H1 (cell line): Measurements from ENCODE around the gene BRSK2. TPM values are rescaled to one million over a fixed set of nuclear protein-coding genes. Genes with fewer than 3 reads are reported as not detected.

Source experiments
- CTCF ChIA-PET: fragments of 300-600 bp; sonication (Branson Sonifier 250); formaldehyde crosslinking; loops from one replicate; lab custom pipeline; 2021; ENCODE audit not compliant: partially characterized antibody; lab: Charles Lee
- POLR2A ChIA-PET: fragments of 300-600 bp; sonication (Branson Sonifier 250); formaldehyde crosslinking; loops from one replicate; lab custom pipeline; 2021; ENCODE audit warnings: inconsistent platforms; ENCODE audit not compliant: partially characterized antibody; lab: Charles Lee
- DNase-seq, 2 experiments: peaks; one replicate each; pipeline versions ENCODE4 v3.0.0 to v3.0.0-alpha.2; 2010 to 2022; ENCODE audit warnings: low spot score in 2 of 2, low read depth in 1 of 2, mixed read lengths in 1 of 2
- FAIRE-seq: peaks from 2 replicates; lab custom pipeline; 2011; peaks lifted over from hg19 to GRCh38; lab: Jason Lieb, UNC
- H2AFZ ChIP-seq: 2 replicates; pipeline ENCODE4 v1.8.1; 2012; ENCODE audit warnings: low read length, inconsistent platforms
- H2AK5ac ChIP-seq: 2 replicates; pipeline ENCODE4 v1.6.1; 2013; ENCODE audit warnings: low read depth, low read length
- H2BK120ac ChIP-seq: replicated peaks from 2 replicates; pipeline ENCODE3; 2013; ENCODE audit warnings: low read depth, low read length, inconsistent platforms
- H2BK12ac ChIP-seq: 2 replicates; pipeline ENCODE4 v1.6.1; 2013; ENCODE audit warnings: low read depth, low read length
- H2BK15ac ChIP-seq: 2 replicates; pipeline ENCODE4 v1.6.1; 2013; ENCODE audit warnings: low read length
- H2BK20ac ChIP-seq: 2 replicates; pipeline ENCODE4 v1.6.1; 2013; ENCODE audit warnings: low read length
- H2BK5ac ChIP-seq: 2 replicates; pipeline ENCODE4 v1.6.1; 2013; ENCODE audit warnings: low read depth, low read length
- H3K14ac ChIP-seq: 2 replicates; pipeline ENCODE4 v1.6.1; 2013; ENCODE audit warnings: inconsistent platforms; ENCODE audit not compliant: insufficient read length
- H3K18ac ChIP-seq: 2 replicates; pipeline ENCODE4 v1.6.1; 2013; ENCODE audit warnings: low read length; ENCODE audit errors: extremely low read depth
- H3K23ac ChIP-seq: 2 replicates; pipeline ENCODE4 v1.6.1; 2013; ENCODE audit warnings: inconsistent platforms; ENCODE audit not compliant: insufficient read length
- H3K23me2 ChIP-seq: 2 replicates; pipeline ENCODE4 v1.6.1; 2013; ENCODE audit warnings: low read depth, low read length
- H3K27ac ChIP-seq: 2 replicates; pipeline ENCODE4 v1.6.1; 2011; ENCODE audit warnings: low read depth, low read length, inconsistent platforms
- H3K27me3 ChIP-seq, 4 experiments: replicated peaks in 1 of 4; 1 replicate in 1 of 4; 2 replicates in 3 of 4; pipeline versions ENCODE4 v1.6.1 to v1.8.1; 2011 to 2013; ENCODE audit warnings: low read length in 3 of 4, mild to moderate bottlenecking in 3 of 4, inconsistent platforms in 2 of 4, mixed read lengths in 2 of 4, moderate library complexity in 1 of 4; ENCODE audit not compliant: control insufficient read depth in 3 of 4, insufficient read depth in 3 of 4; ENCODE audit errors: extremely low read depth in 1 of 4
- H3K36me3 ChIP-seq, 4 experiments: 2 replicates each; pipeline versions ENCODE4 v1.6.1 to v1.8.1; 2011 to 2013; ENCODE audit warnings: mild to moderate bottlenecking in 4 of 4, low read length in 3 of 4, moderate library complexity in 2 of 4, control low read depth in 1 of 4, inconsistent platforms in 1 of 4; ENCODE audit not compliant: insufficient read depth in 4 of 4, control insufficient read depth in 2 of 4
- H3K4ac ChIP-seq: replicated peaks from 2 replicates; pipeline ENCODE3; 2013; ENCODE audit warnings: low read length, low read depth, mixed read lengths, inconsistent platforms; ENCODE audit not compliant: insufficient read length
- H3K4me1 ChIP-seq, 4 experiments: replicated peaks in 1 of 4; 1 replicate in 1 of 4; 2 replicates in 3 of 4; pipeline versions ENCODE4 v1.6.1 to v1.8.1; 2011 to 2013; ENCODE audit warnings: low read length in 3 of 4, inconsistent platforms in 2 of 4, mixed read lengths in 1 of 4; ENCODE audit not compliant: insufficient read depth in 4 of 4, control insufficient read depth in 3 of 4
- H3K4me2 ChIP-seq, 2 experiments: 2 replicates each; pipeline versions ENCODE4 v1.6.1 to v1.8.1; 2011 to 2013; ENCODE audit warnings: low read depth in 2 of 2, low read length in 2 of 2, control low read depth in 1 of 2, inconsistent platforms in 1 of 2, mild to moderate bottlenecking in 1 of 2; ENCODE audit not compliant: insufficient read depth in 1 of 2
- H3K4me3 ChIP-seq, 4 experiments: fragments of 200-600, 300-600 bp in 1 of 4; sonication (generic), shearing (Covaris generic), sonication (Bioruptor Twin) in 1 of 4; 2 replicates each; pipeline versions ENCODE4 v1.5.1 to v1.8.1; 2011 to 2016; ENCODE audit warnings: low read length in 4 of 4, low read depth in 3 of 4, control low read depth in 2 of 4, inconsistent platforms in 2 of 4, mild to moderate bottlenecking in 2 of 4, mixed read lengths in 1 of 4, moderate library complexity in 1 of 4; ENCODE audit not compliant: insufficient read depth in 2 of 4; ENCODE audit errors: extremely low read depth in 1 of 4
- H3K56ac ChIP-seq: replicated peaks from 2 replicates; pipeline ENCODE3; 2013; ENCODE audit warnings: low read depth, mild to moderate bottlenecking, mixed read lengths, low read length, inconsistent platforms; ENCODE audit not compliant: insufficient read length
- H3K79me1 ChIP-seq: 2 replicates; pipeline ENCODE4 v1.6.1; 2013; ENCODE audit warnings: low read depth, low read length, control low read depth
- H3K79me2 ChIP-seq, 2 experiments: 2 replicates each; pipeline versions ENCODE4 v1.6.1 to v1.8.1; 2012 to 2013; ENCODE audit warnings: low read length in 2 of 2, mild to moderate bottlenecking in 2 of 2, inconsistent platforms in 1 of 2; ENCODE audit not compliant: insufficient read depth in 2 of 2, control insufficient read depth in 1 of 2
- H3K9ac ChIP-seq, 4 experiments: replicated peaks in 1 of 4; 1 replicate in 1 of 4; 2 replicates in 3 of 4; pipeline versions ENCODE4 v1.6.1 to v1.8.1; 2011 to 2013; ENCODE audit warnings: low read depth in 3 of 4, low read length in 3 of 4, control low read depth in 2 of 4, mild to moderate bottlenecking in 2 of 4, moderate library complexity in 2 of 4, inconsistent platforms in 1 of 4; ENCODE audit errors: extremely low read depth in 1 of 4
- H3K9me3 ChIP-seq, 2 experiments: 2 replicates each; pipeline versions ENCODE4 v1.6.1 to v1.8.1; 2012 to 2013; ENCODE audit warnings: mild to moderate bottlenecking in 2 of 2, moderate library complexity in 2 of 2, control low read depth in 1 of 2, inconsistent platforms in 1 of 2, low read depth in 1 of 2, low read length in 1 of 2, mixed read lengths in 1 of 2; ENCODE audit not compliant: insufficient read depth in 2 of 2
- H4K20me1 ChIP-seq, 2 experiments: replicated peaks in 1 of 2; 2 replicates each; pipeline versions ENCODE3 to v1.8.1; 2011 to 2013; ENCODE audit warnings: inconsistent platforms in 2 of 2, low read length in 2 of 2, mild to moderate bottlenecking in 1 of 2; ENCODE audit not compliant: insufficient read depth in 2 of 2, control insufficient read depth in 1 of 2
- H4K5ac ChIP-seq: 2 replicates; pipeline ENCODE4 v1.6.1; 2013; ENCODE audit warnings: low read length, low read depth, mixed read lengths, inconsistent platforms; ENCODE audit not compliant: insufficient read length
- H4K8ac ChIP-seq: 2 replicates; pipeline ENCODE4 v1.8.0; 2013; ENCODE audit warnings: mild to moderate bottlenecking, moderate library complexity, low read length, inconsistent platforms; ENCODE audit not compliant: insufficient read depth; ENCODE audit errors: extremely low read depth
- H4K91ac ChIP-seq: replicated peaks from 2 replicates; pipeline ENCODE3; 2013; ENCODE audit warnings: low read length, mixed read lengths, inconsistent platforms; ENCODE audit not compliant: insufficient read length
- KDM5A ChIP-seq: fragments of 200-600 bp; IDR thresholded peaks from 2 replicates; pipeline ENCODE4 v1.7.1; 2012; ENCODE audit warnings: mild to moderate bottlenecking, low read length, inconsistent platforms, mixed read lengths
- RBBP5 ChIP-seq: IDR thresholded peaks from 2 replicates; pipeline ENCODE4 v1.7.1; 2012; ENCODE audit warnings: low read depth, mild to moderate bottlenecking, inconsistent platforms, low read length, moderate library complexity, borderline replicate concordance
- WGBS, 2 experiments: shearing (Covaris generic) in 1 of 2; methylation state at CpG; one replicate each; pipeline versions ENCODE4 v1.1.6 to v1.1.7; 2013 to 2015; ENCODE audit warnings: low lambda C conversion rate in 2 of 2, mixed read lengths in 2 of 2, inconsistent platforms in 1 of 2, low coverage in 1 of 2, missing lambda C conversion rate in 1 of 2; ENCODE audit not compliant: insufficient replicate concordance in 2 of 2, insufficient coverage in 1 of 2, insufficient read length in 1 of 2; ENCODE audit errors: extremely low coverage in 1 of 2, missing lambda C conversion rate in 1 of 2; 5-methylcytosine and 5-hydroxymethylcytosine counted together
- polyA plus RNA-seq, 7 experiments: library from polyadenylated mRNA; depleted of rRNA in 3 of 7; stranded (reverse) in 5 of 7; unstranded in 2 of 7; fragments of >200 nt in 5 of 7; fragments of 200-250 nt in 2 of 7; gene quantifications; 1 replicate in 5 of 7; 2 replicates in 1 of 7; 4 replicates in 1 of 7; pipeline versions ENCODE4 v1.2.1 to v1.2.3, GENCODE V29; 2011 to 2013; ENCODE audit warnings: missing spikeins in 2 of 7, mixed read lengths in 2 of 7
- total RNA-seq: library from RNA; stranded (reverse); fragmentation: NEBNext Ultra II Directional; extraction: Animal tissue kit (Norgen Biotek cat#: 25700); gene quantifications from 2 replicates; pipeline ENCODE4 v1.2.1, GENCODE V29; 2021

The BRSK2 gene
- total and polyA plus RNA-seq, 2 of the 8 experiments (the other 6 are each of a cell fraction or from before 2014, with no cell fraction given) = 17.3 to 27.1 TPM

GRCh38 chr11:1354125-1354938, 35.4 kb upstream of the BRSK2 start:
- no peak overlapping the region for H3K18ac ChIP-seq
- H3K27me3 ChIP-seq = no peaks in the 10 kb centered on the region
- no peak overlapping the region for H2AFZ ChIP-seq
- peaks cover under 1 to 13% of the 10 kb centered on the region in 2 experiments; a peak in 1 of 4 replicates for H3K9me3 ChIP-seq
- DNase-seq (no peak), FAIRE-seq (no peak)
- H3K23me2 ChIP-seq = no peaks in the 10 kb centered on the region; the same call in 1 of the 2 replicates
- H3K56ac ChIP-seq = no peak overlapping the region
- no peak overlapping the region for H2BK20ac ChIP-seq
- H3K36me3 ChIP-seq = no peaks in the 10 kb centered on the region
- no peaks in the 10 kb centered on the region for H3K79me2 ChIP-seq
- no peak overlapping the region for H3K9ac ChIP-seq
- H3K4me3 ChIP-seq = no peak overlapping the region
- no peak overlapping the region; the same call in 1 of the 2 replicates for H4K8ac ChIP-seq
- H2BK120ac ChIP-seq = no peak overlapping the region
- no peaks in the 10 kb centered on the region for H3K79me1 ChIP-seq
- H2BK15ac ChIP-seq = no peak overlapping the region
- no peak overlapping the region for H2BK5ac ChIP-seq
- H3K4me1 ChIP-seq = peaks cover 0 to 3% (median 1%) of the 10 kb centered on the region in 4 experiments; a peak in 2 of 7 replicates
- H3K27ac ChIP-seq = no peak overlapping the region
- POLR2A ChIA-PET = interaction anchor here (0.8 kb wide), 1 partner anchor 31 kb away, joined by 3 read pairs; no protein-coding TSS in a partner anchor
- no peak overlapping the region for H4K5ac ChIP-seq
- H4K20me1 ChIP-seq = no peaks in the 10 kb centered on the region
- H2AK5ac ChIP-seq = no peak overlapping the region
- H3K14ac ChIP-seq = no peak overlapping the region
- no peak overlapping the region for H3K4me2 ChIP-seq
- WGBS, 2 experiments = 91% methylated on average over 32 of the region's 32 CpGs; no CpG with 5 or more reads in 1 of the 2 experiments
- H3K4ac ChIP-seq = no peak overlapping the region
- H3K23ac ChIP-seq = no peak overlapping the region
- H4K91ac ChIP-seq = no peak overlapping the region
- no peak overlapping the region; the same call in 1 of the 2 replicates for H2BK12ac ChIP-seq
- CTCF ChIA-PET = interaction anchor here (0.6 to 0.7 kb wide), 2 partner anchors 48 to 161 kb away, joined by 3 read pairs; no protein-coding TSS in a partner anchor
- TF ChIP-seq RBBP5 = no peak
- no peak for TF ChIP-seq KDM5A
